Adrenal gland (tissue), 5 donors: ENCODE data around the gene LRRC4C.

Experiments used
- CTCF ChIP-seq, 6 experiments: fragments of 450-650 bp in 4 of 6; fragments of 200-600 bp in 2 of 6; sonication (generic) in 1 of 6; IDR thresholded peaks; 1 replicate in 5 of 6; 2 replicates in 1 of 6; pipeline versions ENCODE4 v1.5.1 to v1.8.0; 2016 to 2021; ENCODE audit warnings: antibody characterized with exemption in 6 of 6, mild to moderate bottlenecking in 2 of 6, moderate library complexity in 1 of 6
- POLR2A ChIP-seq, 2 donors: fragments of 450-650 bp; IDR thresholded peaks; one replicate each; pipeline ENCODE4 v1.6.1; 2017; ENCODE audit warnings: antibody characterized with exemption in 2 of 2, mild to moderate bottlenecking in 2 of 2, moderate library complexity in 1 of 2
- donor health status: DM: no; HTN: no; CAD: no.

GRCh38 chr11:40425168-40425567 is 1034.3 kb downstream of the LRRC4C start:
- no peak for TF ChIP-seq POLR2A (IDR thresholded peaks at IDR 0.05)
- no peak for TF ChIP-seq CTCF (IDR thresholded peaks at IDR 0.05)
